NCI-H82 treated with DMSO at 0.1 percent for 48 hours (cell line): ENCODE data around the gene SLC13A2.
"Not testable (repeated sequence)": the region's sequence is repeated elsewhere in the genome, so short reads cannot be mapped to it uniquely, and the experiment has no call there.

ENCODE experiments used
- DNase-seq: peaks from one replicate; lab custom pipeline; 2025; ENCODE audit not compliant: unreplicated experiment; lab: John Stamatoyannopoulos, UW

SLC13A2 gene

GRCh38 chr17:28513476-28513875 lies 40.0 kb downstream of the SLC13A2 start:
- no peak for DNase-seq

- no peak for DNase-seq
Observed at GRCh38 chr17:28514561-28515002, 41.1 kb downstream of the SLC13A2 start.

GRCh38 chr17:28515518-28515917 lies 42.1 kb downstream of the SLC13A2 start:
- DNase-seq, result no peak

GRCh38 chr17:28518132-28518531 lies 44.7 kb downstream of the SLC13A2 start:
- no peak for DNase-seq

- DNase-seq, result no peak
Observed at GRCh38 chr17:28518578-28518977, 45.1 kb downstream of the SLC13A2 start.

- no peak for DNase-seq
Observed at GRCh38 chr17:28519236-28519635, 45.8 kb downstream of the SLC13A2 start.

- DNase-seq, result no peak
Observed at GRCh38 chr17:28520687-28521086, 47.2 kb downstream of the SLC13A2 start.

- no peak for DNase-seq
Observed at GRCh38 chr17:28521311-28522085, 48.1 kb downstream of the SLC13A2 start.

GRCh38 chr17:28522281-28522680 lies 48.8 kb downstream of the SLC13A2 start:
- not testable (repeated sequence) for DNase-seq

GRCh38 chr17:28523186-28523585 lies 49.7 kb downstream of the SLC13A2 start:
- DNase-seq, result no peak

- DNase-seq, result no peak
Observed at GRCh38 chr17:28523876-28524275, 50.4 kb downstream of the SLC13A2 start.

GRCh38 chr17:28524476-28525424 lies 51.3 kb downstream of the SLC13A2 start:
- DNase-seq, result no peak

- DNase-seq, result no peak
Observed at GRCh38 chr17:28526381-28526780, 52.9 kb downstream of the SLC13A2 start.

GRCh38 chr17:28527181-28527681 lies 53.8 kb downstream of the SLC13A2 start:
- no peak for DNase-seq

GRCh38 chr17:28527859-28528258 lies 54.4 kb downstream of the SLC13A2 start:
- DNase-seq, result no peak

GRCh38 chr17:28528327-28529012 lies 55.0 kb downstream of the SLC13A2 start:
- no peak for DNase-seq

GRCh38 chr17:28529013-28529400 lies 55.6 kb downstream of the SLC13A2 start:
- no peak for DNase-seq

- no peak for DNase-seq
Observed at GRCh38 chr17:28530250-28530649, 56.8 kb downstream of the SLC13A2 start.

- DNase-seq, result no peak
Observed at GRCh38 chr17:28530926-28531325, 57.5 kb downstream of the SLC13A2 start.

GRCh38 chr17:28532050-28532960 lies 58.9 kb downstream of the SLC13A2 start:
- DNase-seq, result no peak
